PFSK-1 (cell line): Measurements from ENCODE around the gene PINK1.

Source experiments
- FOXP2 ChIP-seq: optimal IDR thresholded peaks from 2 replicates; pipeline ENCODE3; 2011; ENCODE audit warnings: borderline replicate concordance, control low read depth, inconsistent platforms; ENCODE audit not compliant: insufficient read depth; ENCODE audit errors: extremely low read length, extremely low read depth
- POLR2AphosphoS5 ChIP-seq: IDR thresholded peaks from 2 replicates; pipeline ENCODE4 v1.6.1; 2012; ENCODE audit warnings: low read depth, mild to moderate bottlenecking, control low read depth, low read length, moderate library complexity
- SIN3A ChIP-seq: IDR thresholded peaks from 2 replicates; pipeline ENCODE4 v1.6.1; 2012; ENCODE audit warnings: mild to moderate bottlenecking, low read length, moderate library complexity, borderline replicate concordance; ENCODE audit not compliant: insufficient read depth
- TAF1 ChIP-seq: IDR thresholded peaks from 2 replicates; pipeline ENCODE4 v1.6.1; 2012; ENCODE audit warnings: low read length, control low read depth, borderline replicate concordance; ENCODE audit not compliant: insufficient read depth
- TF ChIP-seq, protein P1 (sequence below), 2 experiments: IDR thresholded peaks; 2 replicates each; pipeline versions ENCODE4 v1.6.1 to v1.8.0; 2011 to 2012; ENCODE audit warnings: low read depth in 2 of 2, low read length in 2 of 2, control low read depth in 1 of 2, inconsistent platforms in 1 of 2, mild to moderate bottlenecking in 1 of 2, moderate library complexity in 1 of 2; ENCODE audit not compliant: insufficient read depth in 1 of 2

Gene PINK1

GRCh38 chr1:20588634-20589225 is 44.5 kb upstream of the PINK1 start, which contains the start of gene CDA:
Gene CDA, plus strand, starts transcription at chr1:20589097. Its CDS starts 33 bp downstream, at chr1:20589130.
- TF ChIP-seq, protein P1, sequence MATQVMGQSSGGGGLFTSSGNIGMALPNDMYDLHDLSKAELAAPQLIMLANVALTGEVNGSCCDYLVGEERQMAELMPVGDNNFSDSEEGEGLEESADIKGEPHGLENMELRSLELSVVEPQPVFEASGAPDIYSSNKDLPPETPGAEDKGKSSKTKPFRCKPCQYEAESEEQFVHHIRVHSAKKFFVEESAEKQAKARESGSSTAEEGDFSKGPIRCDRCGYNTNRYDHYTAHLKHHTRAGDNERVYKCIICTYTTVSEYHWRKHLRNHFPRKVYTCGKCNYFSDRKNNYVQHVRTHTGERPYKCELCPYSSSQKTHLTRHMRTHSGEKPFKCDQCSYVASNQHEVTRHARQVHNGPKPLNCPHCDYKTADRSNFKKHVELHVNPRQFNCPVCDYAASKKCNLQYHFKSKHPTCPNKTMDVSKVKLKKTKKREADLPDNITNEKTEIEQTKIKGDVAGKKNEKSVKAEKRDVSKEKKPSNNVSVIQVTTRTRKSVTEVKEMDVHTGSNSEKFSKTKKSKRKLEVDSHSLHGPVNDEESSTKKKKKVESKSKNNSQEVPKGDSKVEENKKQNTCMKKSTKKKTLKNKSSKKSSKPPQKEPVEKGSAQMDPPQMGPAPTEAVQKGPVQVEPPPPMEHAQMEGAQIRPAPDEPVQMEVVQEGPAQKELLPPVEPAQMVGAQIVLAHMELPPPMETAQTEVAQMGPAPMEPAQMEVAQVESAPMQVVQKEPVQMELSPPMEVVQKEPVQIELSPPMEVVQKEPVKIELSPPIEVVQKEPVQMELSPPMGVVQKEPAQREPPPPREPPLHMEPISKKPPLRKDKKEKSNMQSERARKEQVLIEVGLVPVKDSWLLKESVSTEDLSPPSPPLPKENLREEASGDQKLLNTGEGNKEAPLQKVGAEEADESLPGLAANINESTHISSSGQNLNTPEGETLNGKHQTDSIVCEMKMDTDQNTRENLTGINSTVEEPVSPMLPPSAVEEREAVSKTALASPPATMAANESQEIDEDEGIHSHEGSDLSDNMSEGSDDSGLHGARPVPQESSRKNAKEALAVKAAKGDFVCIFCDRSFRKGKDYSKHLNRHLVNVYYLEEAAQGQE (IDR thresholded peaks at IDR 0.05; ENCODE audit: insufficient read depth in 1 of 2, low read depth in 2 of 2, low read length in 2 of 2), result no peak
- TF ChIP-seq SIN3A, result no peak
- no peak for TF ChIP-seq FOXP2
- TF ChIP-seq POLR2AphosphoS5, result no peak
- no peak for TF ChIP-seq TAF1

- TF ChIP-seq SIN3A, result no peak
Observed at GRCh38 chr1:20589331-20590278, 43.7 kb upstream of the PINK1 start.

DNA sequence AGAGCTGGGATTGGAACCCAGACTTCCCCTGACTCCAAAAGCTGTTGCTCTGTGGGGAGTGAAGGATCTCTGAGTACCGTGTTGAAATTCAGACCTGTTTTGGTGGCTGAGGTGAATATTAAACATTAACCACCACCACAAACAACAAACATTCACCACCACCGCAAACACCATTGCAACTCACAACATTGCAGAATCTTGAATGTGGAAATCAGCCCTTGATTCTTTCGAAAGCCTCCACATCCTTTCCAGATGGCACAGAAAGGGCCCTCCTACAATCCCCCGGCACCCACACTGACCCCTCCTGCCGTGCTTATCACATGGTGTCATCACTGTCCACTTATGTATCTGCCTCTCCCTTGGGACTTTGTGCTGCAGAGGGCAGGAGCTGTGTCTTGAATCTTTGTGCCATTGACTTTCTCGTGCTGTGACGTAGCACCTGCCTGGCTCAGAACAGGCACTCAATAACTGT is 42.9 kb upstream of the PINK1 start:
- TF ChIP-seq FOXP2, result no peak

DNA sequence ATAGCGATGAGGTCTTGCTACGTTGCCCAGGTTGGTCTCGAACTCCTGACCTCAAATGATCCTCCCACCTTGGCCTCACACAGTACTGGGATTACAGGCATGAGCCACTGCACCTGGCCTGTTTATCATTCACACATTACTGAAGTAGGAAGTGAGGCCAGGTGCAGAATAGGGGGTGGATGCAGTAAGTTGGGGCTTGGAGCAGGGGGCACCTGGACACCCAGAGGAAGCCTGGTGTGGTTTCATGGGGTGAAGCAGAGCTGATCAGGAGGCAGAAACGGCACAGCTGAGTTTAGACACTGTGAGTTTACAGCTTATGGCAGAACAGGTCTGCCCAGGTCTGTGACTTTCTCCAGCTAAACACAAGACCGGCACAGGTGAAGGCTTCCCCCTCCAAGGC is 39.5 kb upstream of the PINK1 start:
- no peak for TF ChIP-seq POLR2AphosphoS5
- TF ChIP-seq, protein P1 (IDR thresholded peaks at IDR 0.05; ENCODE audit: insufficient read depth in 1 of 2, low read depth in 2 of 2, low read length in 2 of 2), result no peak
- TF ChIP-seq SIN3A, result no peak
- TF ChIP-seq TAF1, result no peak
- no peak for TF ChIP-seq FOXP2

- TF ChIP-seq, protein P1 (IDR thresholded peaks at IDR 0.05; ENCODE audit: insufficient read depth in 1 of 2, low read depth in 2 of 2, low read length in 2 of 2), result no peak
- TF ChIP-seq TAF1, result no peak
Observed at GRCh38 chr1:20594746-20595145, 38.5 kb upstream of the PINK1 start.

- TF ChIP-seq, protein P1 (IDR thresholded peaks at IDR 0.05; ENCODE audit: insufficient read depth in 1 of 2, low read depth in 2 of 2, low read length in 2 of 2), result no peak
- no peak for TF ChIP-seq FOXP2
- TF ChIP-seq SIN3A, result no peak
- TF ChIP-seq POLR2AphosphoS5, result no peak
- no peak for TF ChIP-seq TAF1
Observed at GRCh38 chr1:20596106-20596505, 37.2 kb upstream of the PINK1 start.
